HG03025 (cell line): ENCODE results near the gene HMGN4.
"Not testable (repeated sequence)": the region's sequence is repeated elsewhere in the genome, so short reads cannot be mapped to it uniquely, and the experiment has no call there.

Source experiments
- ATAC-seq: cut with Tn5 transposase; IDR thresholded peaks from one replicate; pipeline ENCODE4 v1.9.1; 2021; ENCODE audit warnings: mild to moderate bottlenecking, moderate library complexity; ENCODE audit not compliant: unreplicated experiment, low FRiP score

Gene HMGN4

DNA sequence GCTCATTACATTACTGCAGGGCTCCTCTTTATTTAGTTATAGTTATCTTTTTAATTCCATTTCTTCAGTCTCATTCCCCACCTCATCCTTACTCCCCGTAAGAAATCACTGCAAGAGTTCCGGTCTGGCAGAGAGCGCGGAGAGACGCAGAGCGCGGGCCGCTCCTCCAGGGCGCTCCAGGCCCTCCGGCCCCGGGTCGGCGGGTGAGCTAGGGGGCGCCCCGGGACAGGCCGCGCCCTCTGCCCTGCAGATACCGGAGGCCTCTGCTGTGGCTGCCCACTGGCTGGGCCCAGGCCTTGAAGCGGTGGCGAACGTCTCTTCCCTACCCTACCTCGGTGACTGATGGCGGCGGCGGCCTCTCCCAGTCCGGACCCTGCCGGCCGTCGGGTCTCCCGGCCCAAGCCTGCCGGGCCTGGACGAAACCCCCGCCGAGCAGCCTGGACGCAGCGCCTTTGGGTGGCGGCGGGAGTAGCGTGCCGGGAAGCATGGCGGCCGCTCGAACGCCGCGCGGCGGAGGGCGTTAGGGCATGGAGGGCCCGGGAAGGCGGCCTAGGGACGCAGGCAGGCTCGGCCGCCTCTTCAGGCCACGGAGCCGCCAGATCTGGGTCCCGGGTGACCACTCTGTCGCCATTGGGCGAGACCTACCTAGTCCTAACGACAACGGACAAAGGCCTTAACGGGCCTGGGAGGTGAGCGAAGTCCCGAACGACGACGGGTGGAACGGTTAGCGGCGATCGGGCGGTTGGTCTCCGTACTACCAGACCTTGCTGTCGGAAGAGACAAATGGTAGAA, 16.4 kb upstream of the HMGN4 start:
- ATAC-seq = peak; percentile 70

DNA sequence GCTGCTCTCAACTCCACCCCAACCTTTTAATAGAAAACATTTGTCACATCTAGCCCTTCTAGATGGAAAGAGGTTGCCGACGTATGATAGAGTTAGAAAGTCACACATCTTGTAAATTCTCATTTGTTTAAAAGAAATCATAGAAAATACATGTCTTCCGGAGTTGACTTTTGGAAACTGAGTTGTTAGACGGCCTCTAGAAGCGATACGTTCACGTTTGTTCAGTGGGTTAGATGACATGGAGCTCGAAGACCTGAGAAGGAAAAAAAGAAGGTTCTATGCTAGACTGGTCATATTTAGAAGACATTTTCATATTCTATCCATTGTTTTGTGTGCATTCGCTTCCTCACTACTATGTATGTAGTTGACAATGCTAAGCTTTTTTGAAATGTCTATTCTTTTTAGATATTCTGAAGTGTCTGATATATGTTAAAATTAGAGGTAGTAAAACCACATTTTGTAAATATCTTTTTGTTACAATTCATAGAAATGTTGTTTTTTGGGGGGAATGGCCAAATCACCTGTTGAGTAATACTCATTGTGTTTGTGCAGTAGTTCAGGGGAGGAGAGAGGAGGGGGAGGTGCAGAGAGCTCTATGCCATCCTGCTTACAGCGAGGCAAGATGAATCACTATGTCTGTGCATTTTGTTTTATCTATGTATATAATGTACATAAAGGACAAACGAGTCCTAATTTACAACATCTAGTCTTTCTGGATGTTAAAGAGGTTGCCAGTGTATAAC, 15.5 kb upstream of the HMGN4 start:
- ATAC-seq = not testable (repeated sequence)

DNA sequence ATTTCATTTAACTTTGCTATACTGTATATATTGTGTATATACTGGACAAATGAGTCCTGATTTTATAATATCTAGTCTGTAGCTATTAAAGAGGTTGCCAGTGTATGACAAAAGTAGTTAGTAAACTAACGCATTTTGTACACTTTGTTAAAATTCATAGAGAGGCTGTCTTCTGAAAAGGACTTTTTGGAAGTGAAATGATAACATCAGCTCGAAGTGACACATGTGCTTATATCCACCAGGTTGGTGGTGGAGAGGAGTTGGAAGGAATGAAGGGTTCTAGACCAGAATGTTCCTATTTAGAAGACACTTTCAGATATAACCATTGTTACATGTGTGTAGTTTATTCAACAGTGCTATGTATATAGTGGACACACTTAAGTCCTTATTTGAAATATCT, 13.9 kb upstream of the HMGN4 start:
- not testable (repeated sequence) for ATAC-seq

DNA sequence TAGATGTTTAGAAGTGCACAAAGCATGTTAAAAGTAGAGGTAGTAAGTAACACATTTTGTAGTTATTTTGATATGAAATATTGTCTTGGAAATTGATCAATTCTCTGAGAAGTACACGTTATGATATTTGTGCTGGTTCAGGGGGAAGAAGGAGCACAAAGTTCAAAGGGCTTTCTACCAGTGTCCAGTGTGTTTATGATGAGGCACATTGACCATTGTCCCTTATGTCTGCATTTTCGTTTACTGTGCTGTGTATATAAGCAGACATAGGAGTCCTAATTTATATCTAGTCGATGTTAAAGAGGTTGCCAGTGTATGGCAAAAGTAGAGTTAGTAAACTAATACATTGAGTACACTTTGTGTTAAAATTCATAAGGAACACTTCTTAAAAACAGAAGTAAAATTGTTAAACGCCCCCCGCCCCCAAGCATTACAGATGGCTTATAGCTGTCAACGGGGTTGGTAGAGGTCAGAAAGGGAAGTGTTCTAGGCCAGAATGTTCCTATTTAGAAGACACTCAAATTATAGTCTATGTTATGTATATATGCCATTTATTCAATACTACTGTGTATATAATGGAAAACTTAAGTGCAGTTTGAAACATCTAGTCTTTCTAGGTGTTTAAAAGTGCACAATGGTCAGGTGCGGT, 13.3 kb upstream of the HMGN4 start:
- no peak for ATAC-seq

DNA sequence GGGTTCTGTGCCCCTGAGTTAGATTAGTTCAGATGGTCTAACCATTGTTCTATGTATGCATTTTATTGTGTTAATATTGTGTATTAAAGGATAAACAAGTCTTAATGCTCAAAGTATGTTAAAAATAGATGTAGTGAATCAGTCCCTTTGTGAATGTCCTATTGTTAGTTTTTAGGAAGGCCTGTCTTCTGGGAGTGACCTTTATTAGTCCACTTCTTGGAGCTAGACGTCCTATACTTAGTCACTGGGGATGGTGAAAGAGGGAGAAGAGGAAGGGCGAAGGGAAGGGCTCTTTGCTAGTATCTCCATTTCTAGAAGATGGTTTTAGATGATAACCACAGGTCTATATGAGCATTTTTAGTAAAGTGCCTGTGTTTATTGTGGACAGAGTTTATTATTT, 12.3 kb upstream of the HMGN4 start:
- no peak for ATAC-seq

DNA sequence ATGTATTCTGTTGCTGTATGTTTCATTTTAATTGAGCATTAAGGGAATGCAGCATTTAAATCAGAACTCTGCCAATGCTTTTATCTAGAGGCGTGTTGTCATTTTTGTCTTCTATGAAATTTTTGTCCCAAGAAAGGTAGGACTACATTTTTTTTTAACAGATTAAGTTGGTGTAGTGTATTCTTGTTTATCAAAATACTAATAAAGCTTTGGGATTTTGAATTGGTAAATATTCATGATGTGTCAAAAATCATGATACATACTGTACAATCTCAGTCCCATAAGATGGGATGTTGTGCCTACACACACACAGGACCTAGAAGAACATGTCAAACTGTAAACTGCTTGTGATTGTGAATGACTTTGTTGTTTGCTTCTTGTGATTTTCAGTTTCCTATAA, 11.2 kb upstream of the HMGN4 start:
- no peak for ATAC-seq

DNA sequence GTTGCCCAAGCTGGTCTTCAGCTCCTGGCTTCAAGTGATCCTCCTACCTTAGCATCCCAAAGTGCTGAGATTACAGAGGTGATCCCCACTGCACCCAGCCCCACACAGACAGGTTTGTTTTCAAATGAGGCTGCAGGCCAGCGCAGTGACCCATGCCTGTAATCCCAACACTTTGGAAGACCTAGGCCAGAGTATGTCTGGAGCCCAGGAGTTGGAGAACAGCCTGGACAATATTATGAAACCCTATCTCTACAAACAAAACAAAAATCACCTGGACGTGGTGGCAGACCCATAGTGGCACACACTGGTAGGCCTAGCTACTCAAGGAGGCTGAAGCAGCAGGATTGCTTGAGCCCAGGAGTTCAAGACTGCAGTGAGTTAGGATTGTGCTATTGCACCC, 8.0 kb upstream of the HMGN4 start:
- no peak for ATAC-seq

DNA sequence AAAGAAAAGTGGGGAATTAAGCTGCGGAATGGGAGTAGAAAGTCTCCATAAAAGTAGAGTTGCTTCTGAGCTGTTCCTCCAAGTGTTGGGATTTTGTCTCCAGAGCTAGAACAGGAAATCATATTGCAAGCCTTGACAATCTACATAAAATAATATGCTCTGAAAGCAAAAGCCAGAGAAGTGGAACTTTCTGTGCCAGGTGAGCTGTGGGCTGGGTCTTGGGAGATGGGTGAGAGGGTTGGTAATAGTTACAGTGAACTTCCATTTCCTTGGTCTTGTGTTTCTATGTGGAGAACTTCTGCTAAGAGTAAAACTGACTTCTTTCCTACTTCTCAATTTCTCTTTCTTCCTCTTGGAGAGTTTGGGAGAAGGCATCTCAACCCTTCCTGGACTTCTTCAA, 6.3 kb upstream of the HMGN4 start:
- no peak for ATAC-seq

DNA sequence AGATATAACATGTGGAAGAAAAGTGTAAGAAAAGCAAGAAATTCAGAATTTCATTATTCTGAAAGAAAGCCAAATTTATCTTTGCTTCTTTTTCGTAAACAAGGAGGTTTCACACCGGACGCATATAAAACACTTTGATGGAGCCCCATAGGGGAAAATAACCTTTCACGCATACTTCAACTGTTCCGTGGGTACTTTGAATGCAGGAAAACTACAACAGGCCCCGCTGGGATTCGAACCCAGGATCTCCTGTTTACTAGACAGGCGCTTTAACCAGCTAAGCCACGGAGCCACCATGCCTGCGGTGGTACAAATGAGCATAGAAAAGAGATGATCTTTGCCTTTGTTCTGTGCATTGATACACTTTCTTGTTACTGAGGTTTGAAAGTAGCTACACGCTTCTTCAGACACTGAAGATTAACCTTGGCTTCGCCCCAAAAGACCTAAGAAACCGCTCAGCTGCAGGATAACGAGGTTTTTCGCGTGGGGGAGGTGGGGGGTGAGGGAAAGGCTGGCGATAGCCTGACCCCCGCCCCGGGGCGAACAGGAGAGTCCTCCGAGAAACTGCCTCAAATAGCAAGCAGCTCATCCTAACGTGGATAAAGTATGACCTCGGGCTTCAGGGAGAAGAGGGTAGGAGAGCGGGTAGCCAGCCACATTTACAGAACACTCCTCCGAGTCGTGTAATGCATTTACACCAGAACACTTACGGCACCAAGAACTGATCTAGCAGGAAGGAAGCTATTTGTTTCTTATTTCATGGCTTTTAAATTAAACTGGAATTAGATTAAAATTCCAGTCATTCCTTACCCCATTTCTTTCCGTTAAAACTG, 5.3 kb upstream of the HMGN4 start:
- no peak for ATAC-seq

DNA sequence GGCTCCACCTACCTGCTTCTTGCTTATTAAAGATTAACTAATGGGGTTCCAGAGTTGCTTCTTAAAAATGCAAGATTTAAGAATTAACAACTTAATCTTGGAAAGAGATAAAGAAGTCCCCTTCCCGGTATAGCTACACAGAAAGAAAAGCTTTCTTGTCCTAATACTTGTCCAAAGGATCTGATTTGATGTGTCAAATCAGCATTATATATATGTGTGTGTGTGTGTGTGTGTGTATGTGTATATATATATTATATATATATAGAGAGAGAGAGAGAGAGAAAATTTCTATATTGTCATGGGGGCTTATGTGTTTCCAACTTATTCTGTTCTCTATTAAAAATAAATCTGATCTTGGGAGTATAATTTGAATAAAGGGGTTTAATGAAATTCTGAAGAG, 4.6 kb upstream of the HMGN4 start:
- ATAC-seq = no peak

DNA sequence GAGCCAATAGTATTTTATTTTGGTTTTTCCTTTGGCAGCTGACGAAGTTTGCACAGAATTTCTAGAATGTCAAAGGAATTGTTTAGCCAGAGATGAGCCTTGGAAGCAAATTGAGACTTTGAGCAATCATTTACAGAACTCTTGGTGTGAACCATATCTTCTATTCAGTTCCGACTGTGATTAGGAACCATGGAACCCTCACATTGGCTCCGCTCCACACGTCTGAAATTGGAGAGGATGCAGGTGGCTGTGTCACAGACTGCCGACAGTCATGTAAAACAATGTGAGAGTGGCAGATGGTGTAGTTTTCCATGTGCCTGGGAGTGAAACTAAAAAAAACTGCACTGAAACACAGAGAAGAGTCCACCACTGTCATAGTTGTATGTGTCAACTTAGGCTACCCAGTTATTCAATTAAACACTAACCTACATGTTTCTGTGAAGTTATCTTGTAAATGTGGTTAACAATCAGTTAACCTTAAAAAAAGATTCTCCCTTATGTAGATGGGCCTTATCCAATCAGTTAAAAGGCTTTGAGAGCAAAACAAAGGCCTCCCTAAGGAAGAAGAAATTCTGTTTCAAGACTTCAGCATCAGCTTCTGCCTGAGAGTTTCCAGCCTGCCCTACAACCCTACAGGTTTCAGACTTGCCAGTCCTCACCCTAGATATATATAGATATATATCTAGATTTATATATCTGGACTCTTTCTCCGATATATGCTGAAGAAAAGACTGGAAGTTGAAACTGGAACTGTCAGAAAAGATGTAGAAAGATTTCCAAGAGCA, 3.3 kb upstream of the HMGN4 start:
- ATAC-seq = no peak

DNA sequence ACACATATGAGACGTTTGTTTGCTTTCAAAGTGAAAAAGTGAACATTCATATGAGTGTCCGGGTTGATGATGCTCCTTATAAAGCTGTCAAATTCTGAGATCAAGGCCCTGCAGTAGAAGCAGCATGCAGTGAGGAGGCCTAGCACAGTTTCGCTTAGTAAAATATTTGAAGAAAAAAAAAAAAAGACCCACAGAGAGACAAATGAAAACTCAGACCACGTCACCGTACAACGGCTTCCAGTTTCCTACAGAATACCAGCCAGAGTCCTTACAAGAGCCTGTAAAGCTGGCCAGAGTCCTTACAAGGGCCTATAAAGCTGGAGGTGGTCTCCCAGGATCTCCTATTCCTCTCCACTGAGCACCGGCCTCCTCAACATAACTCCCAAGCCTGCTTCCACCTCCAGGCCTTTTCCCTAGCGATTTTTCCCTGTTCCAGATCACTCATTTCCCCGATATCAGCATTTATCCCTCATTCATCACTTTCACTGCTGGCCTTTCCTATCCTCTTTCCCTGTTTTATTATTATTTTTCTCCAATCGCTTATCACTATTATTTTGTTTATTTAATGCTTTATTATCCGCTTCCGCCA, 1.5 kb upstream of the HMGN4 start:
- ATAC-seq = no peak

DNA sequence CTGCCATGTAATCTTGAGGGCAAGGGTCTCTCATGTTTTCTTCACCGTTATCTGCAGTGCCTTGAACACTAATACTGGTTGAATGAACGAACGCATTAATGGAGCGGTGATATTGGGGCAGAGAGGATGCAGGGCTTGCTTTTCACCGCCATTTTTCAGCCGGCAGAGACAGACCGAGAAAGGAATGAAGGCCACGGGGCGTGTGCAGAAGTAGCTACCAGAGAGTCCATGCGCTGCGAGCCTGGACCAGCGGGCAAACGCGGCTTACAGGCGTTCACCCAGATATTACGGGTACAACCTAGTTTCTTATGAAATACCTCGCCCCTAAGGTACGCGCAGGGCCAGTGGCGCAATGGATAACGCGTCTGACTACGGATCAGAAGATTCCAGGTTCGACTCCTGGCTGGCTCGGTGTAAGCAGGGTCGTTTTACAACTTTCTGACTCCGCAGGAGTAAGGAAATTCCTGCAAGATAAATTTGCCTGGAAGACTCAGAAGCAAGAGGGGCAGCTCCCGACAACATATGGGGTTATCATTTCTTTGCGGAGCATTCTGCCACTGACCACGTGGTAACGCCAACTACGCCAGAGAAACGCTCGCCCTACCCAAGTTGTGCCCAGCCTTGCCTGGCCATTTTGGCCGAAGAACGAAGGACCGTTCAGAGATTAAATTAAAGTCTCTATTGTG, 863 bp upstream of the HMGN4 start:
- ATAC-seq = peak; percentile 43

DNA sequence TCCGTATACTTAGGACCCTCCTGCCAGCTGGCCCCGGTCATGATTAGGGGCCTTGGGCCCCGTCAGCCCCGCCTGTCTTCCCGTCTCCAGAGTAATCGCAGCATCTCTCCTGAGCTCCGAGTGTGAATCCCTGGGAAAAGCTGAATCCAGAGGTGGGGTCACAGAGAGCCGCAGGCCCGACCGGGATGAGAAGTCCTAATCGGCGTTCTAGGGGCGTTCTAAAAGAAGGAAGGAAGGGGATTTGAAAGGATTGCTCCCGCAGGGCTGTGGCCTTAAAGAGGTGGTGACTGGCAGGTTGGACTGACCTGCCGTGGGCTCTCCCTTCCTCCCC, 371 bp downstream of the HMGN4 start:
- no peak for ATAC-seq

DNA sequence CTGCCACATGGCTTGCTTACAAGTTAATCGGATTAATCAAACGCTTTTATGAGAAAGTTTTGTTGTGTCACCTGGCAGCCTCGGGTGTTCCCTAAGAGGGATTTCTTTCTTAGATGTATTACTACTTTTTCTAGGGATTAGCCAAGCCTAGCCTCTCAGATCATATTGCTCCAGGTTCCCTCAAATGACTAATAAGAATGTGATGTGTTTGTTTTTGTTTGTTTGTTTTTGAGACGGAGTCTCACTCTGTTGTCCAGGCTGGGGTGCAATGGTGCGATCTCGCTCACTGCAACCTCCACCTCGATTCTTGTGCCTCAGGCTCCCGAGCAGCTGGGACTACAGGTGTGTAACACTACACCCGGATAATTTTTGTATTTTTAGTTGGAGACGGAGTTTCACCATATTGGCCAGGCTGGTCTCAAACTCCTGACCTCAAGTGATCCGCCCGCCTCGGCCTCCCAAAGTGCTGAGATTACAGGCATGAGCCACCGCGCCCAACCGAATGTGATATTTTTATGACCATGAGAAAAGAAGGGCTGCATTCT, 977 bp downstream of the HMGN4 start:
- ATAC-seq = no peak

DNA sequence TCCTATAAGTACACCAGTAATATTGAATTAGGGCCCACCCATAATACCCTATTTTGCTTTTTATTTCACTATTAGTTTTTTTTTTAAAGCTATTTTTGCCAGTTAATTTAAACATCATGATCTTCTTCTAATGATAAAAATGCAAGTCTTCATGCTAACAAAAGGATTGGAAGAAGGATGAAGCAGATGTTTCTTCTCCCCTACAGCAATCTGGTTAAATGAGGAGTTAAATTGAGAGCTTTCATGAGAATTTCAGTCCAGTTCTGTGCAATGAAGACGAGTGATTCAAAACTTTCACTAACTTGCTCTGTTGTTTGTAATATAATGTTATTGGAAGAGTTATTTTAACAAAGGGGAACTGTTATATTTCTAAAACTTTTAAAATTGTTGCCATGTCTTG, 3.4 kb downstream of the HMGN4 start:
- no peak for ATAC-seq

DNA sequence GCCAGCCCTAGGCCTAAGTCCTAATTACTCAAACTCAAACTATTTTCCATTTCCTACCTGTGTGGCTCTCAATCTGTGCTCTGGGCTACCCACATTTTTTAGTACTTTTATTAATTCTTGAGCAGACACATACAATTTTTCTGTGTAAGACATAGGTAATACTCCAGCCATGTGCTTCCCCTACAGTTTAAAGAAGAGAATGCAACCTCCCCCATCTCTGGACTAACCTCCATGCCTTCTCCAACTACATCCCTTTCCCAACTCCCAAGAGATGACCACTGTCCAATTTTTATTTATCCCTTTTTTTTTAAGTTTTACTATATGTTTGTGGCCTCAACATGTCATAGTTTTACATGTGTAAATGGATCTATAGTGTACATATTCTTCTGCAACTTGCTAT, 5.8 kb downstream of the HMGN4 start:
- ATAC-seq = no peak

DNA sequence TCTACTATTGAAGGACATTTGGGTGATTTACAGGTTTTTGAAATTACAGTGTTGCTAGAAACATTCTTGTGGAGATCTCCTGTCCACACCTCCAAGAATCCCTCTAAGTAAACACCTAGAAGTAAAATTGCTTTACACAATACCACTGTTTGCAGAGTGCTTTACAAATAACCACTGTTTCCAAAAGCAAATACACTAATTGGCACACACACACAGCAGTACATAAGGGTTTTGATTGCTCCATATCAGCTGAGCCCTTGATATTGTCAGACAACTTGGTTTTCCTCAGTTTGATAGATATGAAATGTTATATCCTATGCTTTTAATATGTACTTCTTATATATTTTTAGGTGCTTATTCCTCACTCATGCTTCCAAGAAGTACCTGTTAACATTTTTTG, 6.3 kb downstream of the HMGN4 start:
- ATAC-seq = no peak

DNA sequence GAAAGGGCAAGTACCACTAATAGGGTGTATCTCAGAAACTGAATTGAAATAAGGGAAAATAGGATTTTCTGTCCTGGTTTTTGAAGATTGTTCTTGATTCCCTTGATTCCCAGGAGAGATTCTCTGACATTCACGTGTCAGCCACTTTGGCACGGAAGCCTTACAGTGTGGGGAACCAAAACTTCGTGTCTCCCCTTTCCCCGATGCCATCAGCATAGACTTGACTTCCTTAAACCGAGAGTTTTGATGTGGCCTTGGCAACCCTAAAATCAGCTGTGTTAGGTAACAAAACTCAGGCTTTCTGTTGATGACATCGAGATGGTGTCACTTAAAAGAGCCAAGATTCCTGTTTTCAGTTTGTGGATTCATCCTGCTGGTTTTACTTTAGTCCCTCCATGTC, 7.5 kb downstream of the HMGN4 start:
- ATAC-seq = no peak
